ENCODE results near the gene SLC38A1. TPM values are rescaled to one million over a fixed set of nuclear protein-coding genes. Genes with fewer than 3 reads are reported as not detected.
"Not testable (repeated sequence)": the region's sequence is repeated elsewhere in the genome, so short reads cannot be mapped to it uniquely, and the experiment has no call there.

SLC38A1 gene
- total RNA-seq, 3 donors from 2014 or later = 7.8 to 219 (median 101) TPM

DNA sequence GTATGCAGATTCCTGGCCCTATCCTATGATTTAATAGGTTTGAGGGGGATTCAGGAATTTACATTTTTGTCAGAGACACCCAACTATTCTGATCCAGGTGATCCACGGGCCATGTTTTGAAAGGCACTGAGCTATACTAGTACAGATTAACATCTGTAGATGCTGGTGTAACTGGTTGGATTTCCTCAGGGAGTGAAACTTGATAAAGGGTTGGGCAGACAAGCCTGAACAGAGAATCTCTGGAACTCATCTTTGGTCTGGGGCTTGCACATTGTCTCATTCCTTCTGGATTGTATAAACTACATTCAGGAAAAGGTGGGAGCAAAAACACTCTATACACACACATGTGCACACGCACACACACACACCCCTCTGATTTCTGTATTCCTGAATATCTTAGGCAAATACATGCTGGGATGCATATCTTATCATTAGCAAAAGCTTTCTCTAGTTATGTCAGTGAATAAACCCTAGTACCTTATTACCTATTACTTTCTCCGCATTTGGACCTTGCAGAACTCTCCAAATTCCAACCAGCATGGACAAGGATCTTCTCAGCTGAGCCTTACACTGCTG, 104.6 kb downstream of the SLC38A1 start:
- intact Hi-C loops (cut with DNase I; ENCODE audit: low total_unique reads) = no loop called here
- H3K9me3 ChIP-seq = no peaks in the 10 kb centered on the region
- TF ChIP-seq POLR2A (IDR thresholded peaks at IDR 0.05) (no peak), POLR2AphosphoS5 (IDR thresholded peaks at IDR 0.05) (no peak)
- TF ChIP-seq, protein P1, sequence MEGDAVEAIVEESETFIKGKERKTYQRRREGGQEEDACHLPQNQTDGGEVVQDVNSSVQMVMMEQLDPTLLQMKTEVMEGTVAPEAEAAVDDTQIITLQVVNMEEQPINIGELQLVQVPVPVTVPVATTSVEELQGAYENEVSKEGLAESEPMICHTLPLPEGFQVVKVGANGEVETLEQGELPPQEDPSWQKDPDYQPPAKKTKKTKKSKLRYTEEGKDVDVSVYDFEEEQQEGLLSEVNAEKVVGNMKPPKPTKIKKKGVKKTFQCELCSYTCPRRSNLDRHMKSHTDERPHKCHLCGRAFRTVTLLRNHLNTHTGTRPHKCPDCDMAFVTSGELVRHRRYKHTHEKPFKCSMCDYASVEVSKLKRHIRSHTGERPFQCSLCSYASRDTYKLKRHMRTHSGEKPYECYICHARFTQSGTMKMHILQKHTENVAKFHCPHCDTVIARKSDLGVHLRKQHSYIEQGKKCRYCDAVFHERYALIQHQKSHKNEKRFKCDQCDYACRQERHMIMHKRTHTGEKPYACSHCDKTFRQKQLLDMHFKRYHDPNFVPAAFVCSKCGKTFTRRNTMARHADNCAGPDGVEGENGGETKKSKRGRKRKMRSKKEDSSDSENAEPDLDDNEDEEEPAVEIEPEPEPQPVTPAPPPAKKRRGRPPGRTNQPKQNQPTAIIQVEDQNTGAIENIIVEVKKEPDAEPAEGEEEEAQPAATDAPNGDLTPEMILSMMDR (IDR thresholded peaks at IDR 0.05) = no peak
- H3K36me3 ChIP-seq = no peaks in the 10 kb centered on the region
- no peak overlapping the region for H3K4me3 ChIP-seq
- H3K4me1 ChIP-seq = no peaks in the 10 kb centered on the region
- no peaks in the 10 kb centered on the region for H3K27me3 ChIP-seq
- H3K27ac ChIP-seq = no peak overlapping the region
- DNase-seq (ENCODE audit: low spot score in 2 of 2) = no peak

DNA sequence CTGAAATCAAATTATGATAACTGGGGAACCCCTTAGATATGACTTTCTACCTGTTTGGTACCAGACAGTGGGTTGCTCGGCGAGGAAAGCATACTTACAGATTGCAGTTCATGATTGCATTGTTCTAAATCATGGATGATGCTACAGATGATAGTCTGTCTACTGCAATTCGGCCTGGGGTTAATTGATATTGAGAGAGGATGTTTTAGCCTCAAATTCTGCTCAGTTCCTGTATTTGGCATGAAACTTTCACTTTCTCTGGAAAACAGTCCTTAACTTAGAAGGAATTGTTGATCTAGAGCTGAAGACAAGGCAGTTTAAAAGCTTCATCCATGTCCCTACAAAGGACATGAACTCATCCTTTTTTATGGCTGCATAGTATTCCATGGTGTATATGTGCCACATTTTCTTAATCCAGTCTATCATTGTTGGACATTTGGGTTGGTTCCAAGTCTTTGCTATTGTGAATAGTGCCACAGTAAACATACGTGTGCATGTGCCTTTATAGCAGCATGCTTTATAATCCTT, 106.2 kb downstream of the SLC38A1 start:
- H3K4me1 ChIP-seq; H3K9me3 ChIP-seq; DNase-seq (ENCODE audit: low spot score in 2 of 2); H3K36me3 ChIP-seq; H3K27me3 ChIP-seq; intact Hi-C loops (cut with DNase I; ENCODE audit: low total_unique reads); H3K4me3 ChIP-seq; H3K27ac ChIP-seq: not testable (repeated sequence)

DNA sequence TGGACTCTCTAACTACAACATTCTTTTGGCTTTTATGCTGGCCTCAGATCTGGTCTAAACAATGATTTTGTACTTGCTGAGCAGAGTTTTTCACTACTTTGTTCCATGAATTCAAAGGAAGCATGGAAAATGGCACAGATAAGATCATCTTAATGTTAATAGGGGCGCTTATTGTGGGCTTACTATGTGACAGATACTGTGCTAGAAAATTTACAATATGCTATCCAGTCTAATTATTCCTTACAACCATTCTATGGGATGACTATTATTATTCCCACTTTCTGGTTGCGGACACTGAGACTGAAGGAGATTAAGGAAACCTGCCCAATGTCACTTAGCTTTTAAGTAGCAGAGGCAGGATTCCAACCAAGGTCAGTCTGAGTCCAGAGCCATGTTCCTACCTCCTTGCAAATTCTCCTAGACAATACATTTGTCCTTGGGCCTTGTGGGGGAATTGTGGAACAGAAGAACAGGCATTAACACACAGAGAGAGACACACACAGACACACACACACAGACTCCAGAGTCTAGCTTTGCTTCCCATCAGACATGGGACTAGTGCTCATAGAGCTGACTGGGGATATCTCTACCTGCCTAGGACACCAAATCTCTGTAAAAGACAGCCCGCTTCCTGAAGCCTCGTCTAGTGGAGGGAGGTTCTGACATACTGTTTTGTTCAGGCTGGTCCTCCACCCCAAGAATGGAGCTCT, 107.7 kb downstream of the SLC38A1 start:
- intact Hi-C loops (cut with DNase I; ENCODE audit: low total_unique reads) = no loop called here
- Histone ChIP-seq H3K36me3 (no peaks in the 10 kb centered on the region), H3K27me3 (no peaks in the 10 kb centered on the region), H3K27ac (peak overlapping the region in 1 of 2 donors; percentile 48), H3K9me3 (no peaks in the 10 kb centered on the region), H3K4me3 (no peak overlapping the region), H3K4me1 (no peaks in the 10 kb centered on the region)
- TF ChIP-seq POLR2AphosphoS5 (IDR thresholded peaks at IDR 0.05) (no peak), POLR2A (IDR thresholded peaks at IDR 0.05) (no peak)
- TF ChIP-seq, protein P1 (IDR thresholded peaks at IDR 0.05) = no peak
- no peak for DNase-seq (ENCODE audit: low spot score in 2 of 2)

- H3K4me3 ChIP-seq = no peak overlapping the region
- H3K27ac ChIP-seq = peak overlapping the region in 1 of 2 donors; percentile 48
- no peak for DNase-seq (ENCODE audit: low spot score in 2 of 2)
These were observed 108.5 kb downstream of the SLC38A1 start for GRCh38 chr12:46160101-46160980.

GRCh38 chr12:46159309-46159901, 109.4 kb downstream of the SLC38A1 start:
- TF ChIP-seq, protein P1 (IDR thresholded peaks at IDR 0.05) = no peak
- TF ChIP-seq POLR2A (IDR thresholded peaks at IDR 0.05) = no peak
- no peak for TF ChIP-seq POLR2AphosphoS5 (IDR thresholded peaks at IDR 0.05)
- Histone ChIP-seq H3K36me3 (no peaks in the 10 kb centered on the region), H3K27me3 (no peaks in the 10 kb centered on the region), H3K4me1 (no peaks in the 10 kb centered on the region), H3K4me3 (no peak overlapping the region), H3K27ac (no peak overlapping the region), H3K9me3 (no peaks in the 10 kb centered on the region)
- no peak for DNase-seq (ENCODE audit: low spot score in 2 of 2)
- intact Hi-C loops (cut with DNase I; ENCODE audit: low total_unique reads) = no loop called here

More at GRCh38 chr12:46160101-46160980, 108.5 kb downstream of the SLC38A1 start:
- intact Hi-C loops (cut with DNase I; ENCODE audit: low total_unique reads) = no loop called here
- no peaks in the 10 kb centered on the region for H3K36me3 ChIP-seq
- H3K27me3 ChIP-seq = no peaks in the 10 kb centered on the region
- H3K9me3 ChIP-seq = no peaks in the 10 kb centered on the region
- no peaks in the 10 kb centered on the region for H3K4me1 ChIP-seq
- TF ChIP-seq POLR2AphosphoS5 (IDR thresholded peaks at IDR 0.05) (no peak), POLR2A (IDR thresholded peaks at IDR 0.05) (no peak)
- TF ChIP-seq, protein P1 (IDR thresholded peaks at IDR 0.05) = no peak
